Hepatocyte (in vitro differentiated cells): ENCODE data around the gene GABBR2. TPM values are rescaled to one million over a fixed set of nuclear protein-coding genes. Genes with fewer than 3 reads are reported as not detected.

Source experiments
- DNase-seq: peaks from one replicate; pipeline ENCODE4 v3.0.0-alpha.2; 2016; ENCODE audit warnings: low spot score
- H2AFZ ChIP-seq: fragments of 200-600 bp; sonication (generic); 2 replicates; pipeline ENCODE4 v1.6.0; 2016; ENCODE audit warnings: antibody characterized with exemption, mild to moderate bottlenecking
- H3K27ac ChIP-seq: fragments of 200-600 bp; sonication (generic); 2 replicates; pipeline ENCODE4 v1.5.1; 2016; ENCODE audit warnings: mild to moderate bottlenecking
- H3K27me3 ChIP-seq: fragments of 200-600 bp; sonication (generic); 2 replicates; pipeline ENCODE4 v1.6.1; 2016
- H3K36me3 ChIP-seq: fragments of 200-600 bp; sonication (generic); replicated peaks from 2 replicates; pipeline ENCODE4 v1.5.1; 2016; ENCODE audit warnings: low read depth; ENCODE audit not compliant: insufficient read depth
- H3K4me1 ChIP-seq: fragments of 200-600 bp; sonication (generic); 2 replicates; pipeline ENCODE4 v1.5.1; 2016; ENCODE audit warnings: mild to moderate bottlenecking, moderate library complexity; ENCODE audit not compliant: insufficient read depth
- H3K4me2 ChIP-seq: fragments of 200-600 bp; sonication (generic); 2 replicates; pipeline ENCODE4 v1.6.0; 2016
- H3K4me3 ChIP-seq: fragments of 200-600 bp; sonication (generic); 2 replicates; pipeline ENCODE4 v1.5.1; 2016; ENCODE audit warnings: mild to moderate bottlenecking
- H3K79me2 ChIP-seq: fragments of 200-600 bp; sonication (generic); 2 replicates; pipeline ENCODE4 v1.6.0; 2017; ENCODE audit warnings: mild to moderate bottlenecking
- H3K9me2 ChIP-seq: fragments of 200-600 bp; sonication (generic); replicated peaks from 2 replicates; pipeline ENCODE4 v1.6.0; 2017; ENCODE audit warnings: mild to moderate bottlenecking; ENCODE audit not compliant: insufficient read depth
- H3K9me3 ChIP-seq: fragments of 200-600 bp; sonication (generic); 2 replicates; pipeline ENCODE4 v1.5.1; 2016; ENCODE audit warnings: low read depth, mild to moderate bottlenecking
- H4K20me1 ChIP-seq: fragments of 200-600 bp; sonication (generic); 2 replicates; pipeline ENCODE4 v1.6.0; 2016; ENCODE audit warnings: mild to moderate bottlenecking; ENCODE audit not compliant: insufficient read depth, poor library complexity, severe bottlenecking
- EZH2 ChIP-seq: fragments of 200-600 bp; sonication (generic); IDR thresholded peaks from 2 replicates; pipeline ENCODE4 v1.6.1; 2016; ENCODE audit warnings: antibody characterized with exemption, mild to moderate bottlenecking, borderline replicate concordance
- EZH2phosphoT487 ChIP-seq: fragments of 200-600 bp; sonication (generic); IDR thresholded peaks from one replicate; pipeline ENCODE4 v1.6.1; 2018; ENCODE audit warnings: antibody characterized with exemption, mild to moderate bottlenecking, low read depth, moderate library complexity; ENCODE audit not compliant: unreplicated experiment, severe bottlenecking
- WGBS: methylation state at CpG from one replicate; pipeline ENCODE4 v1.1.6; 2016; ENCODE audit warnings: low lambda C conversion rate; ENCODE audit errors: missing lambda C conversion rate; 5-methylcytosine and 5-hydroxymethylcytosine counted together
- polyA plus RNA-seq: library from polyadenylated mRNA; unstranded; fragments of >200 nt; fragmentation: Nextera tagmentation; extraction: Ambion mirVana; gene quantifications from 2 replicates; pipeline ENCODE4 v1.2.1, GENCODE V29; 2016
- total RNA-seq: library from RNA; depleted of rRNA; stranded (reverse); fragments of >200 nt; gene quantifications from 2 replicates; pipeline ENCODE4 v1.2.3, GENCODE V29; 2014
- TF ChIP-seq, protein P1 (sequence below): fragments of 200-600 bp; sonication (generic); IDR thresholded peaks from 2 replicates; pipeline ENCODE4 v1.5.1; 2016; ENCODE audit warnings: antibody characterized with exemption, mild to moderate bottlenecking; ENCODE audit not compliant: poor library complexity

Gene GABBR2
- total and polyA plus RNA-seq, 2 experiments from 2014 or later, result 0.20 to 0.28 TPM

DNA sequence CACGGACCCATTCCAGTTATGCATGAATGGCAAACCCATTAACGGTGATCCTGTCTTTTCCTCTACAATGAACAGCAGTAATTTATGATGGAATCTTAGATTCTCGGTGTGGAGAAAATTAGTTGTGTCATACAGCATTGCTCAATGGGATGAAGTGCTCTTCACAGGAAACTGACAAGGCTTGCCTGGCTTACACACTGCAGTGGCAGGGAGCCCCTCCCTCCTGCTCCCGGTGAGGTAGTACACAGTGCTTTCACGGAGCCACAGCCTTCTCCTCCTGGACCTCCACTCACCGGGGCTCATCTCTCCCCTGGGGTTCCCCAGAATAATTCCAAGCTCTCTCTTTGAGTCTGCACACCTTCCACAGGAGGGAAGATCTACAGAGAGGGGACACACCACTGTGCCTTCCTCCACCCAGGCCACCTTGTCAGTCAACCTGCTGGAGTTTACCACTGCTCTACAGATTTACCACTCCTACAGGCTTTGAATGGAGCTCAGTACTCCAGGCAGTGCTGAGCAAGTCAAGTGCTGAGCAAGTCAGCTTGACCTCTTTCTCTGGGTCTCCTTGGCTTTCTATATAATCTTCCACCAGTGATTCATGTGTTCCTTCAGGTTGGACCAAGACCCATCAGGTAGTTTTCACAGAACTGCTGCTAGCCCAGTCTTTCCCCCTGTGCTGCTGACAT lies 394.2 kb downstream of the GABBR2 start:
- 68% methylated on average over 6 of the region's 6 CpGs for WGBS
- DNase-seq, result peak; percentile 38
- no peaks in the 10 kb centered on the region for H3K4me1 ChIP-seq
- no peaks in the 10 kb centered on the region for H3K27me3 ChIP-seq
- TF ChIP-seq, protein P1, sequence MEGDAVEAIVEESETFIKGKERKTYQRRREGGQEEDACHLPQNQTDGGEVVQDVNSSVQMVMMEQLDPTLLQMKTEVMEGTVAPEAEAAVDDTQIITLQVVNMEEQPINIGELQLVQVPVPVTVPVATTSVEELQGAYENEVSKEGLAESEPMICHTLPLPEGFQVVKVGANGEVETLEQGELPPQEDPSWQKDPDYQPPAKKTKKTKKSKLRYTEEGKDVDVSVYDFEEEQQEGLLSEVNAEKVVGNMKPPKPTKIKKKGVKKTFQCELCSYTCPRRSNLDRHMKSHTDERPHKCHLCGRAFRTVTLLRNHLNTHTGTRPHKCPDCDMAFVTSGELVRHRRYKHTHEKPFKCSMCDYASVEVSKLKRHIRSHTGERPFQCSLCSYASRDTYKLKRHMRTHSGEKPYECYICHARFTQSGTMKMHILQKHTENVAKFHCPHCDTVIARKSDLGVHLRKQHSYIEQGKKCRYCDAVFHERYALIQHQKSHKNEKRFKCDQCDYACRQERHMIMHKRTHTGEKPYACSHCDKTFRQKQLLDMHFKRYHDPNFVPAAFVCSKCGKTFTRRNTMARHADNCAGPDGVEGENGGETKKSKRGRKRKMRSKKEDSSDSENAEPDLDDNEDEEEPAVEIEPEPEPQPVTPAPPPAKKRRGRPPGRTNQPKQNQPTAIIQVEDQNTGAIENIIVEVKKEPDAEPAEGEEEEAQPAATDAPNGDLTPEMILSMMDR, result no peak
- no peak for TF ChIP-seq EZH2phosphoT487
- TF ChIP-seq EZH2, result no peak
- no peak overlapping the region for H2AFZ ChIP-seq
- no peaks in the 10 kb centered on the region for H3K36me3 ChIP-seq
- no peaks in the 10 kb centered on the region for H3K9me3 ChIP-seq
- H3K79me2 ChIP-seq, result no peaks in the 10 kb centered on the region
- no peaks in the 10 kb centered on the region for H4K20me1 ChIP-seq
- no peaks in the 10 kb centered on the region for H3K9me2 ChIP-seq
- no peak overlapping the region for H3K4me2 ChIP-seq
- no peak overlapping the region for H3K27ac ChIP-seq
- H3K4me3 ChIP-seq, result no peak overlapping the region

DNA sequence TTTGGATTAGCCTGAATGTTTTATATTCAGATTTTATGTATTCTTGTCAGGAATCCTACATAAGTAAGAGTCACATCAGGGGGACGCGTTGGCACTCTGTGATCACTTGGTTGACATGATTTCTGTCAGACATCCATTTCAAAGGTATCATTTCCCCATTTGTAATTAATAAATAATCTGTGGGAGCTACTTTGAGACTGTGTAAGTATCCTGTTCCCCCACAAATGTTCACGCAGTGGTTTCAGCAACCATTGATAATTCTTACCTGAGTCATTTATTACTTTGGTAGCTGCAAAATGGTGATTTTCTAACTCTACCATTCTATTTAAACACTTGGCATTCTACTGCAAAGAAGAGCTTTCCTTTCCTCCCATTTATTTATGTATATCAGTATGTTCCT lies 396.4 kb downstream of the GABBR2 start:
- Histone ChIP-seq H3K9me2 (no peaks in the 10 kb centered on the region), H3K4me3 (no peak overlapping the region), H3K36me3 (no peaks in the 10 kb centered on the region), H3K27me3 (no peaks in the 10 kb centered on the region), H3K27ac (no peak overlapping the region), H4K20me1 (no peaks in the 10 kb centered on the region), H3K79me2 (no peaks in the 10 kb centered on the region), H3K9me3 (no peaks in the 10 kb centered on the region), H2AFZ (no peak overlapping the region), H3K4me2 (no peak overlapping the region), H3K4me1 (no peaks in the 10 kb centered on the region)
- WGBS, result 97% methylated on average over 3 of the region's 3 CpGs
- TF ChIP-seq, protein P1, result no peak
- TF ChIP-seq EZH2phosphoT487, result no peak
- no peak for TF ChIP-seq EZH2
- no peak for DNase-seq

DNA sequence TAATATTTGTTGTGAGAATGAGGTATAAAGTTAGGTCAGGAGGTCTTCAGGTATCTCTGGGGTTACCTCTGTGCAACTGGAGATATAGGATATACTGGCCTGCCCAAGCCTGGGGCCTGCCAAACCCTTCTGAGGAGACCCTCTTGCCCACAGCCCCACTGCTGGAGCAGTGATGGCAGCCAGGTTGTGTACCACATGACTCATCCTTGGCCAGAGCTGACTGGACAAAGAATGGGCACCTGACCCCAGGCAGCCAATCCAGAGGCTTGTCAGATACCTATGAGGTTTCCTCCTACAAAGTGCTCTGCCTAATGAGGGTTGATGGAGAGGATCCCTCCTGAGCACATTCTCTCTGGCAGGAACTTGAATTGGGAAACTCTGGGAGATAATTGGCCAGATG lies 397.2 kb downstream of the GABBR2 start:
- Histone ChIP-seq H3K4me1 (no peaks in the 10 kb centered on the region), H3K4me2 (no peak overlapping the region), H3K9me2 (no peaks in the 10 kb centered on the region), H3K36me3 (no peaks in the 10 kb centered on the region), H4K20me1 (no peaks in the 10 kb centered on the region), H3K79me2 (no peaks in the 10 kb centered on the region), H3K4me3 (no peak overlapping the region), H3K27ac (no peak overlapping the region), H2AFZ (no peak overlapping the region), H3K27me3 (no peaks in the 10 kb centered on the region), H3K9me3 (no peaks in the 10 kb centered on the region)
- DNase-seq, result no peak
- TF ChIP-seq, protein P1, result no peak
- TF ChIP-seq EZH2 (no peak), EZH2phosphoT487 (no peak)
